LoVo (cell line): ENCODE measurements around the gene SMURF2.
"Not testable (repeated sequence)": the region's sequence is repeated elsewhere in the genome, so short reads cannot be mapped to it uniquely, and the experiment has no call there.

ENCODE experiments used
- DNase-seq: peaks from one replicate; pipeline ENCODE4 v3.0.0-alpha.2; 2016; ENCODE audit warnings: low spot score

The SMURF2 gene

DNA sequence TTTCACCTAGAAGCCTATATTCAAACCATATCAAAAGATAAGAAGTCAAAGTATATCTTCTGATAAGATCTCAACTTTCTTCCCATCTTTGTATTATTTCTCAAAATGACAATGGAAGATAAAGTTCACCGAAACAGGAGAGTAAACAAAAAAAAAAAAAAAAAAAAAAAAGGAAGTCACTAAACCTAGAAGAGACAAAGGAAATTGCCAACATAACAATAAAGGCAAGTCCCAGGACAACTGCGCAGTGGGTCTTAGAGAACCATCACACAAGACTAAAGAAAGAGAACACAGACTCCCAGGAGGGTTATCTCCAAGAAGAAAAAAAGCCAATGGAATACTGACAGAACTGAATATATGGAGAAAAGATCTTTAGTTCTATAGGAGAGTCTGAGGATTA, 65.7 kb downstream of the SMURF2 start:
- DNase-seq, result no peak

DNA sequence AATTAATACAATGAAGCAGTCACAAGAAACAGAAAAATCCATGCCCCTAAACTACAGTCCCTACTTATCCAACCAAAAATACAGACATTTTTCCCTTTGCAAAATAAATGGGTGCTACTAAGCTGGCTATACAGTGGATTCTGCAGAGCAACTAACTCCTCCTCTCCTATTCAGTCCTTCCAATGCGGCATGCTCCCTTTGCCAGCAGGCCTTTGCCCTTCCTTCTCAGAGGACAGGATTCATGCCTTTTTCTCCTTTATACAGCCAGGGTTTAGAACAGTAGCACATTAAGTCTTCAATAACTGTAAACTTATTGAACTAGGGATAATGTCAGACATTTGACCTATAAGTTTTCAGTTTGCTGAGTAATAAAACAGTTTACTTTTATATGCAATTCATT, 70.2 kb downstream of the SMURF2 start:
- no peak for DNase-seq

DNA sequence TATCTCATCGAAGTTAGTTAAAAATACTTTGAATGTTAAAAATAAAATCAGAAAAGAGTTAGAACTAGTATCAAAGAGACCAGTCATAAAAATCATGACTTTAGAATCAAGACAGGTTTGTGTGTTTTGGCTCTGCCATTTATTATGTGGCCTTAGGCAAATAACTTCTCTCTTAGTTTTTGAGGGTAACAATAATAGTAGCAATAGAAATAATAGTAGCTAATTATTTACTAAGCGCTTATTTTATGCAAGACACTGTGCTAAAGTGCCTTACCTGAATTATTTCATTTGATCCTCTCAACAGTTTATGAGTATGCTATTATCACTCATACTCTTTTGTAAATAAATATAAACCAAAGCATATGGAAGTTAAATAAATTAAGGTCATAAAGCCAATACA, 77.0 kb downstream of the SMURF2 start:
- no peak for DNase-seq

DNA sequence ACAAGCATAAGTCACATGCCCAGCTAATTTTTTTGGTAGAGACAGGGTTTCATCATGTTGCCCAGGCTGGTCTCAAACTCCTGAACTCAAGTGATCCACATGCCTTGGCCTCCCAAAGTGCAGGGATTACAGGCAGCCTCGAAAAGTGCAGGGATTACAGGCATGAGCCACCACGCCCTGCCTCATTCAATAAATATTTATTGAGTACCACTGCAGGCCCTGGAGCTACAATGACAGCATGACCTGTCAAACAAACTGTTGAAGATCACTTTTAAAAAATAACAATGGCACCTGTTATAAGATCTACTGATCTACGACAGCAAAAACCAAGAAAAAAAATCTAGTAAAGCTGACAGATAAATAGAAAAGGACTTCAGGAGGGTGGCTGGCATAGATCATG, 79.1 kb downstream of the SMURF2 start:
- DNase-seq, result no peak

GRCh38 chr17:64580384-64581315, 81.5 kb downstream of the SMURF2 start:
- no peak for DNase-seq

- DNase-seq, result no peak
Measured at GRCh38 chr17:64579917-64580316, 82.2 kb downstream of the SMURF2 start.

GRCh38 chr17:64577025-64577424, 85.1 kb downstream of the SMURF2 start:
- not testable (repeated sequence) for DNase-seq

- DNase-seq, result no peak
Measured at GRCh38 chr17:64575431-64575830, 86.7 kb downstream of the SMURF2 start.

DNA sequence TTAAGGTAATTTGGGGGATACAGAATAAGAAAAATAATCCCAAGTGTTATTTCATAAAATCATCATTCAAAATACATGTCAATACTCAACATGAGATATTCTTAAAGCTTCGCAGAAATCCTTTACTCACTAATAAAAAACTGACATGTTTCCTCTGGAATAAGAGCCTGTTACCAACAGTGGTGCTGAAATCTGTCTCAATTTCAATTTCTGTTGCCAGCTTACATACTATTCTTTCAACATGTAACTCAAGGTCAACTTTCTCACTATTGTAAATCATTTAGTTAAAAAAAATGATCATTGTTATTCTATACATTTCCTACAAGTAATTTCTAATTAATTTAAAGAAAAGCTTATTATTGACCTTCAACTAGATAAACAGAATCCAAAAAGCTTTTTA, 87.5 kb downstream of the SMURF2 start:
- DNase-seq, result no peak

DNA sequence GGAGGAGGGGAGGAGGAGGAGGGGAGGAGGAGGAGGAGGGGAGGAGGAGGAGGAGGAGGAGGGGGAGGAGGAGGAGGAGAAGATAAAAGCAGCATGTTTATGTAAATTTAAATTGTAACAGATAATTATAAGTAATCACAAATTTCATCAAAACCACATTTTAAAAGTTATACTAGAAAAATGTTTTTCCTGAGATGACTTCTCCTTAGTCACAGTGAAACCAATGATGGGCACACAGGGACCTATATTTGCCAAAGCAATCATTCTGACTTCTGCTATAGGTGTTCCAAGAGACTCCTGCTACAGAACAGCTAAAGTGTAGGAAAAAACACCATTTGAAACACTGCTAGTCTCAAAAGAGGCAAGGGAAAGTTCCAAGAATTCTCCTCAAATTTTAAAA, 88.9 kb downstream of the SMURF2 start:
- no peak for DNase-seq

DNA sequence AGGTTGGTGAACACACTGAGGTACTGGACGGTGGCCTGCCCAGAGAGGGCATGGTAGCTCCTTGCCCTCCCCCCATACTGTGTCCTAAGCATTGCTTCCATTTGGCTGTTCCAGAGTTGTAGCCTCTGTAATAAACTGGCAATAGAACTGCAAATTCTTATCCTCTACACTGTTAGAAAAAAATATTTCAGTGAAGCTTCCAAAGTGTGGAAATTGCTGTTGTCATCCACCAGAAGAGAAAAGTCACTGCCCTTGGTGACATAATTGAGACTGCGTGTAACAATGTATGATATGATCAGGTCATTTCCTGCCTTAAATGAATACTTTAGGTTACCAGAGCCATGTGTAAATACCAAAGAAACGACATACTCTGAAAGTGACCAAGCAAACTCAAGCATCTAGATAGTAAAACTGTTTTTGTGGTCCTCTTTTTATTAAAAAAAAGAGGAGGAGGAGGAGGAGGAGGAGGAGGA, 89.4 kb downstream of the SMURF2 start:
- DNase-seq, result no peak

DNA sequence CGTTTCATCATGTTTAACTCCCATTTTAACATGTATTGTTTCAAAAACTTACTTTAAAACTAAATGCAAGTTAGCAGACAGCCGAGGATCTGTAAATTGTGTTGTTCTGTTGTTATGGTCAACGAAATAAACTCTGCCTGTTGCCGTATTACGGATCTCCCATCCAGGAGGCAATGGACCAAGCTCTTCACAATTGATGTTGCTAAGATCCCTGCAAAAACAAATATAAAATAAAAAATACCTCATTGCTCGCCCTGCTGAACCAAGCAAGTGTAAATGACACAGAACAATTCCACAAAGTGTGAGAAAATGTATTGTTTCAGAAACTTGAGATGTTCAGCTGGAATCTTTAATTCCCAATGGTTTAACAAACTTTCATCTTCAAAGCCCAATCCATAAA, 90.4 kb downstream of the SMURF2 start:
- no peak for DNase-seq

DNA sequence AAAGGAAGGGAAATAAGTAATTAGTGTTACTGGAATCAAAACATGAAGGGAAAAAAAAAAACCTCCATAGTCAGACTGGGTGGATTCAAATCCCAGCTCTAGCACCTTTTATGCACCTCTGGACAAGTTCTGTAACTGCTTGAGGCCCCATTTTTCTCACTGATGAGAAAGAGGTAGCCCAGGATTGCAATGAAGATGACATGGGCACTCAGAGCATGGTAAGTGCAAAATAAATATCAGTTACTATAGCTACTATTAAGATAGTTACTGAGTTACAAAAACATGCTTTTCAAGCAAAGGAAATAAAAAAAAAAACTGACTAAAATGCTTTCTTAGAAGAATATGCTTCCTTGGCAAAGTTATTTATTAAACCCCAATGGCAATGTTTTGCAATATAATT, 96.5 kb downstream of the SMURF2 start:
- DNase-seq, result no peak

GRCh38 chr17:64564098-64564497, 98.0 kb downstream of the SMURF2 start:
- DNase-seq, result no peak

GRCh38 chr17:64555281-64555680, 106.8 kb downstream of the SMURF2 start:
- DNase-seq, result no peak

DNA sequence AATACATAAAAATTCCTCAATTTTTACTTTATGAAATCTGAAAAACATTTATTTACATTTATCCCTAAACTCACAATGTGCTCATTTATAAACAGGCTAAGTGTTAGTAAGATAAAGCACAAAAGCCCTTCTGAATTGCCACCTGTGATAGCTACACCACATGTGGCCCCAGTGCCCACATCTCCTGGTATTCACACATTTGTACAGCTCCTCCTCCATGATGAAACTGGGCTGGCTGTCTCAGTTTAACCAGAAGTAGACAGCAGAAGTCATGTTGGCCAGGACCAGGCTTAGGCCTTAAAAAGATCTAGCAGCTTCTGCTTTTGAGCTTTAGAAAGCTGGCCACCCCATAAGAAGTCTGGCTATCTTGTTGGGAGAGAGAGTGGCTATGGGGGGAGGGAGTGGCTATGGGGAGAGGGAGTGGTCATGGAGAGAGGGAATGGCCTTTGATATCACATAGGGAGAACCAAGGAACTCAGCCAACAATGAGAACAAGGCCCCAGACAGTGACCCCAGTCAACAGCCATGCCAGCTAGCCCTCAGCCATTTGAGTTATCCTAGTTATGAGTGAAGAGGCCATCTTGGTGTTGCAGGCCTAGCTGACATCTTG, 108.0 kb downstream of the SMURF2 start:
- no peak for DNase-seq

DNA sequence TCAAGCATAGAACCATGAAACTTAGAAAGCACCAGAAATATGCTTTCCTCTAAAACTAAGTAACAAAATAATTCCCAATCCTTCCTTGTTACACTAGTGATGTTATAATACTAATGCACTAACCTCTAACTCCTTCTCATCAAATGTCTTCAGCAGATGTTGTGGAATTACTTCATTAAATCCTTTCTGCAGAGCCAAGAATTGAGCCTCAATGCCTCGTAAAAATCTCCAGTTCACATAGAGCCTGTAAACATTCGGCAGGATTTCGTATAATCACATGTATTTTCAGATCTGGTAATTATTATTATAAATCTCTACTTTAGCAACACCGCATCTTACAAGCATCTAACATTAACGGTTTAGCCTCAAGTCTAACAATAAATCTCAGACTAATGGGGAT, 110.6 kb downstream of the SMURF2 start:
- no peak for DNase-seq

GRCh38 chr17:64547319-64547718, 114.8 kb downstream of the SMURF2 start:
- DNase-seq, result no peak

- no peak for DNase-seq
Measured at GRCh38 chr17:64546716-64547115, 115.4 kb downstream of the SMURF2 start.

DNA sequence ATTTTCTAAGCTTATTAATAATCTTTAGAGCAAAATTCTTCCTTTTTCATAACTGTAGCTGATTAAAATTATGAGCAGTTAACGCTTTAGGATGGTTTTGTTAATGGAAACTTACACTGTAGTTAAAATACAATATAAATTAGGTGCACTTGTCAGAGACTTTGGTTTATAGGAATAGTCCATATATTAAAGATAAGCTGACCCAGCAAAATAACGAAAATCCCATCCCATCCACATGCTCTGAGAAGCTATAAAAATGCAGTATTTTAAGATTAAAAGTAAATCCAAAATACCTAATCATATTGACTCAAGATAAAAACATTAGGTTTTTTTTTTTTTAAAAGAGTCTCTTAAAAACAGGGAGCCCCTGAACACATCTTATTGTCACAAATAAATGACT, 117.4 kb downstream of the SMURF2 start:
- no peak for DNase-seq

DNA sequence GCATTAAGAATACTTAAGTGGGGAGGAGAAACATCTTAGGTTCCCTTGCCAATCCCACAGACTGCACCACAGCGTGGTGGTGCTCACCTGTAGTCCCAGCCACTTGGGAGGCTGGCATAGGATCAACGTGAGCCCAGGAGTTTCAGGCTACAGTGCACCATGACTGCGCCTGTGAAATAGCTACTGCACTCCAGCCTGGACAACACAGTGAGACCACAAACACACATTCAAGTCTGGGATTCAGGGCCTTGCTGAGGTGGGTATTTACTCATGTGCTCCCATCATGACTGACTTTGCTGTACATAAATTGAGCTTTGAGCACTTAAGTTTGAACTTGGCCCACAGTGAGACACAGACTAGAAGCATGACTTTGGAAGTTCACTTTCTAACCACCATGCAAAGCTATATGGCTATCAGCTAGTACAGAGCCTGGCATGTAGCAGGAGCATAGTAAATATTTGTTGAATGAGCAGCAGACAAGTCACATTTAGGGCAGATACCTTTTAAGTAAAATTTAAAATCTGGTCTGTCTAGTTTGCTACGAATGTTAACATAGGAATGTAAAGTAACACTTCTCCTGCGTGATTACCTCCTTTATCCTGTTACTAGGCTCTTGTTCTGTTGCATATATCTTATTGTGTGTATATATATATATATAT, 121.9 kb downstream of the SMURF2 start:
- DNase-seq, result no peak

DNA sequence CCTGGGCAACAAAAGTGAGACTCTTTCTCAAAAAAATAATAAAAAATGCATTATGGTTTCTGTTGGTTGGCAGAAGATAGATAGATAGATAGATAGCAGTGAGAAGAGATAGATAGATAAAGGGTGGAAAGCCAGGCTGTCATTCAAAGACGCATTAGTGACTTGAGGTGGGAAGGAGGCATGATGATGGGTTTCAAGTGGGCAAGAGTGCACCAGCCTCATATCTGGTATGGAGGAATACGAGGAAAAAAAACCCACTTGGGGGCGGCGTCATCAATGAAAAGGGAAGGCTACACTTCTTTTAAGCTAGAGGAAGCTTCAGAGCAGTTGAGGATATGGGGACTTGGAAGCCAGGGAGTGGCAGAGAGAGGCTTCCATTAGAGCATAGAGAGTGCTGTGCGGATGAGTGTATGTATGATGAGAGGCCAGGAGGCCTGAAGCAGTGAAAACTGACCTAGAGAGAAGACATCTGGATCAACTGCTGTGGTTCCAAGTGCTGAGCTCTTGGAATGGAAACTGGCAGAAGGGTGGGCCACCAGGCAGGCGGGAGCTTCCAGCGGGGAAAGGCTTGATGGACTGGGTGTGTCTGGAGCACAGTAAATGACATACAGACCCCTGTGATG, 123.5 kb downstream of the SMURF2 start:
- DNase-seq, result no peak

GRCh38 chr17:64537488-64537887, 124.6 kb downstream of the SMURF2 start:
- DNase-seq, result no peak
